LHCN-M2 (cell line): ENCODE measurements around the gene PSMC6. TPM values are rescaled to one million over a fixed set of nuclear protein-coding genes. Genes with fewer than 3 reads are reported as not detected.
A peak's percentile ranks its signal among the peaks of the same experiment; 100 is the strongest.

ENCODE experiments used
- DNase-seq: peaks from one replicate; pipeline ENCODE4 v3.0.0-alpha.2; 2012; ENCODE audit warnings: low read depth
- polyA plus RNA-seq: library from polyadenylated mRNA; unstranded; fragments of >200 nt; gene quantifications from one replicate; pipeline ENCODE4 v1.2.1, GENCODE V29; 2012; ENCODE audit warnings: missing spikeins
- total RNA-seq: library from RNA; depleted of rRNA; stranded (reverse); fragments of >200 nt; gene quantifications from 2 replicates; pipeline ENCODE4 v1.2.3, GENCODE V29; 2014; rRNA removed

PSMC6 gene
- 130 and 134 TPM in 2 replicates for total RNA-seq
- polyA plus RNA-seq: 51.5 TPM

- DNase-seq: peak; percentile 85
Observed at GRCh38 chr14:52706724-52707706, at the start of gene PSMC6. Gene PSMC6 (plus strand): TSS chr14:52707200. CDS start chr14:52707220, 20 bp downstream.

GRCh38 chr14:52660325-52660724, 46.7 kb upstream of the PSMC6 start:
- DNase-seq: no peak

- no peak for DNase-seq
Observed at GRCh38 chr14:52660832-52661231, 46.2 kb upstream of the PSMC6 start.

- DNase-seq: no peak
Observed at GRCh38 chr14:52661314-52661713, 45.7 kb upstream of the PSMC6 start.

GRCh38 chr14:52663850-52664249, 43.1 kb upstream of the PSMC6 start:
- no peak for DNase-seq

GRCh38 chr14:52678591-52678990, 28.4 kb upstream of the PSMC6 start:
- peak; percentile 15 for DNase-seq

GRCh38 chr14:52683985-52684520, 22.9 kb upstream of the PSMC6 start:
- no peak for DNase-seq

GRCh38 chr14:52686176-52686575, 20.8 kb upstream of the PSMC6 start:
- DNase-seq: no peak

- no peak for DNase-seq
Observed at GRCh38 chr14:52690983-52691760, 15.8 kb upstream of the PSMC6 start.

GRCh38 chr14:52692248-52692962, 14.6 kb upstream of the PSMC6 start:
- DNase-seq: no peak

- DNase-seq: no peak
Observed at GRCh38 chr14:52693036-52693435, 14.0 kb upstream of the PSMC6 start.

GRCh38 chr14:52693532-52693931, 13.5 kb upstream of the PSMC6 start:
- DNase-seq: no peak

GRCh38 chr14:52694761-52695480, 12.1 kb upstream of the PSMC6 start:
- DNase-seq: peak; percentile 48

GRCh38 chr14:52695481-52696091, 11.4 kb upstream of the PSMC6 start, which contains the start of gene ERO1A:
Gene ERO1A (minus strand): TSS chr14:52695558. CDS start chr14:52695481, 77 bp downstream.
- peak; percentile 88 for DNase-seq

- DNase-seq: no peak
Observed at GRCh38 chr14:52700701-52701172, 6.3 kb upstream of the PSMC6 start.

GRCh38 chr14:52701223-52701622, 5.8 kb upstream of the PSMC6 start:
- no peak for DNase-seq

- peak; percentile 88 for DNase-seq
Observed at GRCh38 chr14:52703225-52703624, 3.8 kb upstream of the PSMC6 start.

GRCh38 chr14:52703664-52704063, 3.3 kb upstream of the PSMC6 start:
- no peak for DNase-seq

GRCh38 chr14:52706286-52706685, 714 bp upstream of the PSMC6 start:
- peak; percentile 40 for DNase-seq

- DNase-seq: peak; percentile 33
Observed at GRCh38 chr14:52711666-52712065, 4.7 kb downstream of the PSMC6 start.
